HG03159 (cell line): ENCODE measurements around the gene ACP7.
"Not testable (repeated sequence)": the region's sequence is repeated elsewhere in the genome, so short reads cannot be mapped to it uniquely, and the experiment has no call there.

ENCODE experiments used
- ATAC-seq: cut with Tn5 transposase; IDR thresholded peaks from one replicate; pipeline ENCODE4 v1.9.1; 2021; ENCODE audit warnings: mild to moderate bottlenecking, moderate library complexity; ENCODE audit not compliant: unreplicated experiment

ACP7 gene

DNA sequence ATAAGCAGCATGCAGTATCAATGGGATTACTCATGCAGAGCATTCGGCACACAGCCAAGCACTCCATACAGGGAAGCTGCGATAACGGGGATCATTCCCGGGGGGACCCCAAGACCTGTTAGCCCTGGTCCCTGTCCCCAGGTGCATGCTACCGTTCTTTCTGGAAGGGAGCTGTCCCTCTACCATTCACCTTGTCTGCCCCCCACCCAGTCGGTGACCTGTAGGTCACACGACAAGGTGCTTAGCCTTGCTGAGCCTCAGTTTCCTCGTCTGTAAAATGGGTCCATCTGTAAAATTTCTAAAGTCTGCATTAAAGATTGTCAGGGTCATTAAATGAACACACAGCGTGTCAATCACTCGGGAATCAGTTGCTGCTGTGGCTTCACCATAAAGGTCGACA lies 6.8 kb upstream of the ACP7 start:
- no peak for ATAC-seq

DNA sequence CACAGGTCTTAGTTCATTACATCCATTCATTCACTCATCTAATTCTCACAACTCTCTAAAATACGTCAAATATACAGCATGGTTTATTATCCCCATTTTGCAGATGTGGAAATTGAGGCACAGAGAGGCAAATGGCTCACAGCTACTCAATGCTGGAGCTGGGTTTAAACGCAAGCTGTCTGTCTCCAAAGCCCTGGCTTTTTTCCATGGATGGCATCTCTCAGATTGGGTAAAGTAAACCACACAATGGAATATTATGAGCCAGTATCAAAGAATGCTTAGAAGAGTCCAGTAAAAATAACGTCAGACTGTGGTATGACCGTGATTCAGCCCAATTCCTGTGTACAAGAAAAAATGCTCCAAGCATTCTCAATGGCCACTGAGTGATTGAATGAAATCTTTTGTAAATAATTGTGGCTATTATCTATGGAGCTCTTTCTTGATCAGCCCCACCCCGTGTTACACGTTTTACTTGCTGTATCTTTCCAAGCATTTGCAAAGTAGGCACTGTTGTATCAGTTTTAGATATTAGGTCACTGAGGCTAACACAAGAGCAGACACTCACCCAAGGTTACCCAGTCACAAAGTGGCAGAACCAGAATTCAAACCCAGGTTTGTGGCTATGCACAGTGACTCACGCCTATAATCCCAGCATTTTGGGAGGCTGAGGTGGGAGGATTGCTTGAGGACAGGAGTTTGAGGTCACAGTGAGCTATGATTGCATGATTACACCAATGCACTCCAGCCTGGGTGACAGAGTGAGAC lies 5.5 kb upstream of the ACP7 start:
- no peak for ATAC-seq

DNA sequence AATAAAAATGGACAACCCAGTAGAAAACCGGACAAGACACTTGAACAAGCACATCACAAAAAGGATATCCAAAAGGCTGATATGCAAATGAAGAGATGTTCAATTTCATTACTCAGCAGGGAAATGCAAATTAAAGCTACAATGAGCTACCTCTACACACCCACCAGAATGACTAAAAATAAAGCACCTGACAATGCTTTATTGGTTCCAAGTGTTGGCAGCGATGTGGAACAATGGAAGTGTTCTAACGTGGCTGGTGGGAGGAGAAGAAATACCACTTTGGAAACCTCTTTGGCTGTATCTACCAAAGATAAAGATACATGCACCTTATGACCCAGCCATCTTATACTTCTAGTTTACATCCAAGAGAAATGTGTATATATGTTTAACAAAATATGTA lies 3.7 kb upstream of the ACP7 start:
- ATAC-seq, result no peak

GRCh38 chr19:39082167-39082566 lies 2.0 kb upstream of the ACP7 start:
- no peak for ATAC-seq

DNA sequence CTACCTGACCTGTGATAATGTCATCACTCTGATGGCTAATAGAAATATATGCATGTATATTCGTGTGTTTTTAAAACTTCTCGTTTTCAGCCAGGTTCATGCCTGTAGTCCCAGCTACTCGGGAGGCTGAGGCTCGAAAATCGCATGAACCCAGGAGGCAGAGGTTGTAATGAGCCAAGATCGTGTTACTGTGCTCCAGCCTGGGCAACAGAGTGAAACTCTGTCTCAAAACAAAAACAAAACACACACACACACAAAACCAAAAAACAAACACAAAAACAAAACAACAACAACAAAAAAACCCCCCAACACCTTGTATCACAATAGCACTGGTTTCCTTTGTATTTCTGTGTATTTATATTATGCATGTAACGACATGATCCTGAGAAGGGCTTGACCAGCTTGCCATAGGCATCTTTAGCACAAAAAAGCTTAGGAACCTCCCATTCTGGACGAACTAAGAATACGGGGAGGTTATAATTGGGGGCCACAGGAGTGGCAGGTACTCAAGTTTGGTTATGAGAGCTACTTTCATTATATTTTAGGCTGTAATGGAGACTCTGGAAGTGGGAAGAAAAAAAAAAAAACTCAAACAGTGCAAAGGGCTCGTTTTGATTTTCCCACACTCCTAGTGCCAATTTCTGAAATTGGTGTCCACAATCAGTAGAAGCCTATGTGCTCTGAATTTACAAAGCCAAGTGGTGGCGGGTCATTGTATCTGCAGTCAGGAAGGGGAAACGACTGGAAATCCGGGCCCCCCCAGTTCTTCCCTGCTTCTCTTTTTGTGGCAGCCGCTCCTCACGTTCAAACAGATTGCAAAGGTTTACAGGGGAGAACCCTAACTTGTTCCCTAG lies 1.2 kb upstream of the ACP7 start:
- ATAC-seq, result no peak

GRCh38 chr19:39083599-39083982 lies 577 bp upstream of the ACP7 start:
- no peak for ATAC-seq

DNA sequence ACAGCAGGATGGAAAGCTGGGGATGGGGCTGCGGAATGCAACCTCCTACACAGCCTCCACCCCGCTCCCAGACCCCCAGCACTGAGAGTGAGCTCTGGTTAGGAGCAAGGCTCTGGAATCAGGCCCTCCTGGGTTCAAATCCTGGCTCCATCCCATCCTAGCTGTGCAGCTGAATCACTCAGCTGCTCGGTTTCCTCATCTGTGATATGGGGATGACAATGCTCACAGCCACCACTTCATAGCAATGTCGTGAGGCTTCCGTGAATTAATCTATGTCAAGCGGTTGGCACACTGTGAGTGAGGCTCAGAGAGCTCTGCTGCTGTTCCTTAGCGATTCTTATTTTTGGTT lies 538 bp downstream of the ACP7 start:
- no peak for ATAC-seq

DNA sequence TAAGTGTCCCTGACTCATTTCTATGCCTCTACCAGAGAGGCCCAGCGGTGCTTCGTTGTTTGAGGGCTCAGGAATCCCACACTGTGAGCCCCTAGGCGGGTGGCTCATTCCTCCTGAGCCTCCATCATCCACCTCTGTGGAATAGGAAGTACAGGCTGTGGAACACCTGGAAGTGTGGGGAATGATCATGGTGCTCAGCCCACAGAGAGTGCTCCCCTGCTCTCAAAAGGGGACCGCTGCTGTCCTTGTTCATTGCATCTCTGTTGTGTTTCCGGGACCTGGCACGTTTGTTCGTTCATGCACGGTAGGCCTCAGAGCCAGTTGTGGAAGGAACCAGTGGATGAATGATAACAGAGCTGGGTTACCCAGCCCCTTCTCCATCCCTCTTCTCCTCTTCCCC lies 1.2 kb downstream of the ACP7 start:
- no peak for ATAC-seq

DNA sequence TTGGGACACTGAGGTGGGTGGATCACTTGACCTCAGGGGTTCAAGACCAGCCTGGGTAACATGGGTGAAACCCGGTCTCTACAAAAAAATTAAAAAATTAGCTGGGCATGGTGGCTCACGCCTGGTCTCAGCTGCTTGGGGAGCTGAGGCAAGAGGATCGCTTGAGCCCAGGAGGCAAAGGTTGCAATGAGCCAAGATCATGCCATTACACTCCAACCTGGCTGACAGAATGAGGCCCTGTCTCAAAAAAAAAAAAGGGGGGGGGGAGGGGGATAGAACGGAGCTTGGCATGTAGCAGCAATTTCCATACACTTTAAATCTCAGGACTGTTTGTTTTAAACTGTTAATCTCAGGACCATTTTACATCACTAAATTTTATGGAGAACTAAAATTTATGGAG lies 2.2 kb downstream of the ACP7 start:
- no peak for ATAC-seq

DNA sequence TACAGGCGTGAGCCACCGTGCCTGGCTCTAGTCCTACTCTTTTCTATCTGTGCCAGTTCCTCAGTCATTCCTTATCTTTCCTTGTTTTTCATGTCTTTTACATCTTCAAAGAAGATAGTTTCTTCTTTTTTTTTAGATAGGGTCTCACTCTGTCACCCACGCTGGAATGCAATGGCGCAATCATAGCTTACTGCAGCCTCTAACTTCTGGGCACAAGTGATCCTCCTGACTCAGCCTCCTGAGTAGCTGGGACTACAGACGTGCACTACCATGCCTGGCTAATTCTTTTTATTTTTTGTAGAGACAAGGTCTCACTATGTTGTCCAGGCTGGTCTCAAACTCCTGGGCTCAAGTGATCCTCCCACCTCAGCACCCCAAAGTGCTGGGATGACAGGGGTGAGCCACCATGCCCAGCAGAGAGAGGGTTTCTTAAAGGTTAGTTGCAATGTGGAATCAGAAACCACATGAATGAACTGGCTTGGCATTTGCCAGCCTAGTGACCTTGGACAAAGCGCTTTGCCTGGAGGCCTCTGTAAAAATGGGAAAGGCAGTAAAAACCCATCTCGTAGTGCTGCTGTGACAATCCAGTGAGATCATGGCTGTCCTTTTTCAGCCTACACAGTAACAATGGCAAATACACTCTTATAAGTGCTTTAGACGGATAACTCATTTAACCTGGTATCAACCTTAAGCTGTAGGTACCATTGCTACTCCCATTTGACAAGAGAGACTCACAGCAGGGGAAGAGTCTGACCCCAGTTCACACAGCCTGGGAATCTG lies 3.9 kb downstream of the ACP7 start:
- ATAC-seq, result no peak

DNA sequence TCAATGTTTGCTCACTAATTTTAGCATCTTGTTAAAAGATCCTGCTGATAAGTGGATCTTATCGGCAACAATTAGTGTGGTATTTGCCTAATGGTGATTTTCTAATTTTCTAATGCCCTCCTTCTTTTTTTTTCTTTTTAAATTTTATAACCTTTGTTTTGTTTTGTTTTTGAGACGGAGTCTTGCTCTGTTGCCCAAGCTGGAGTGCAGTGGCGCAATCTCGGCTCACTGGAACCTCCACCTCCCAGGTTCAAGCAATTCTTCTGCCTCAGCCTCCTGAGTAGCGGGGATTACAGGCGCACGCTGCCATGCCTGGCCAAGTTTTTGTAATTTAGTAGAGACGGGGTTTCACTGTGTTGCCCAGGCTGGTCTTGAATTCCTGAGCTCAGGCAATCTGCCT lies 5.8 kb downstream of the ACP7 start:
- ATAC-seq, result not testable (repeated sequence)

- no peak for ATAC-seq
Observed at GRCh38 chr19:39090881-39091280, 6.7 kb downstream of the ACP7 start.

GRCh38 chr19:39095799-39096540 lies 11.8 kb downstream of the ACP7 start:
- not testable (repeated sequence) for ATAC-seq

DNA sequence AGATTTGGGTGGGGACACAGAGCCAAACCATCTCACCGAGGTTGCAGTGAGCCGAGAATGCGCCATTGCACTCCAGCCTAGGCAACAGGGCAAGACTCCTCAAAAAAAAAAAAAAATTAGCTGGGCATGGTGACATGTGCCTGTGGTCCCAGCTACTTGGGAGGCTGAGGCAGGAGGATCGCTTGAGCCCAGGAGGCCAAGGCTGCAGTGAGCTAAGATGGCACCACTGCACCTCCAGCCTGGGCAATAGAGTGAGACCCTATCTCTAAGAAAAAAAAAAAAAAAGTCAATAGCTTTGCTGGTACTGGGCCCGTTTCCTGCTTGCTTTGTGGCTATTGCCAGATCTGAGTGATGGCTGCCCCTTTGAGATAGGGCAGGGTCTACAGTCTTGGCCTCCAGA lies 13.1 kb downstream of the ACP7 start:
- no peak for ATAC-seq

GRCh38 chr19:39097721-39098120 lies 13.6 kb downstream of the ACP7 start:
- ATAC-seq, result no peak

- ATAC-seq, result no peak
Observed at GRCh38 chr19:39098365-39099269, 14.4 kb downstream of the ACP7 start.

DNA sequence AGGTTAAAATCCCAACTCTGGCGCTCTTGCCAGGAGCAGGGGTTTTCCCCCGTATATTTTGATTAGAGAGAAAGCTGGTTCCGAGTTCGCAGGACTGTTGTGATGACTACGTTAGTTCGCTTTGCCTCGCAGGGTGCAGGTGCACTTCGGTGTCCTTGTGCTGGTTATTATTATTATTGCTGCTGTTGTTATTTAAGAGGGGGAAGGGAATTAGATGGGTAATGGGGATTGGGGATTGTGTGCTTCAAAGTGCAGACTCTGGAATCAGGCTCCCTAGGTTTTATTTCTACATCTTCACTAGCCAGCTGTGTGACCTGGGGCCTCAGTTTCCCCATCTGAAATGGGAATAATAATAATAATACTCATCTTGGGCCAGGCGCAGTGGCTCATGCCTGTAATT lies 15.2 kb downstream of the ACP7 start:
- ATAC-seq, result no peak

DNA sequence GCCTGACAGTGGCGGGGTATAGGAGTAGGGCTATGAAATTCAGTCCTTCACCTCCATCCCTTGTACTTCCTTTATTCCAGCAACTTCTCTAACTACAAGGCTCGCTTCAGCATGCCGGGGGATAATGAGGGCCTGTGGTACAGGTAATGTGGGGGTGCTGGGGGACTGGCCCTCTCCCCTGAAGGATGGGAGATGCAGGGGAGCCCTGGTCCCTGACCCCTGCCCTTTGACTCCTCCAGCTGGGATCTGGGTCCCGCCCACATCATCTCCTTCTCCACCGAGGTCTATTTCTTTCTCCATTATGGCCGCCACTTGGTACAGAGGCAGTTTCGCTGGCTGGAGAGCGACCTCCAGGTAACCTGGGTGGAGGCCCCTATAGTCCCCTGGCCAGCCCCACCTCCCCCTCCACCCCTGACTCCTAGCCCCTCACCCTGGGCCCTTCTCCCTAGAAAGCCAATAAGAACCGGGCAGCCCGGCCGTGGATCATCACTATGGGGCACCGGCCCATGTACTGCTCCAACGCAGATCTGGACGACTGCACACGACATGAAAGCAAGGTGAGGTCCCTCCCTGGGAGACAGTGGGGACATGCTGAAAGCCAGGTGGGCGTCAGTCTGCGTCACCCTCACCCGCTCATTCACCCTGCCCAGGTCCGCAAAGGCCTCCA lies 16.5 kb downstream of the ACP7 start:
- no peak for ATAC-seq

DNA sequence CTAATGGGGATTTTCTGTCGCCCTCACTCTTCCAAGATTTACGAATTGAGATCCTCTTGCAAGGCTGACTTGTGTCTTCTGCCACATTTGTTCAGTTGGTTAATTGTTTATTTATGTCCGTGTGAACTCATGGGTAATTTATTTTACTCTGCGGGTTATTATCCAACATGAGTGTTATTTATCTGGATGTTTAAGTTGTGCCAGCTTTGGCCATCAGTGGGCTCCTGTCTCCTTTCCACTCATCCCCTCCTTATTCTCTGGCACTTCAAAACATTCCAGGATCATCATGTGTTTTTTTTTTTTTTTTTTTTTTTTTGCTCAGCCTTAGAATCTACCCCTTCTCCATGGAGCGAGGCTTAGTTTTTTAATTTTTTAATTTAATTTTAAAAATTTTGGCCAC lies 19.0 kb downstream of the ACP7 start:
- ATAC-seq, result no peak
